Colonic mucosa (tissue), 4 donors: ENCODE measurements around the gene MTFMT. TPM values are rescaled to one million over a fixed set of nuclear protein-coding genes. Genes with fewer than 3 reads are reported as not detected.

Experiments
- DNase-seq: peaks from one replicate; pipeline ENCODE4 v3.0.0-alpha.2; 2020
- H3K27ac ChIP-seq: fragments of 200-600 bp; one replicate; pipeline ENCODE4 v1.8.0; 2021
- H3K27me3 ChIP-seq: fragments of 200-600 bp; one replicate; pipeline ENCODE4 v1.8.0; 2021
- H3K36me3 ChIP-seq: fragments of 200-600 bp; one replicate; pipeline ENCODE4 v1.8.0; 2021
- H3K4me1 ChIP-seq: fragments of 200-600 bp; one replicate; pipeline ENCODE4 v1.8.0; 2021; ENCODE audit warnings: mild to moderate bottlenecking
- H3K4me3 ChIP-seq: fragments of 200-600 bp; one replicate; pipeline ENCODE4 v1.8.0; 2021
- H3K9ac ChIP-seq, 2 donors: one replicate each; pipeline ENCODE4 v1.7.0; 2013; ENCODE audit warnings: control low read depth in 2 of 2, low read depth in 2 of 2, low read length in 2 of 2
- H3K9me3 ChIP-seq: fragments of 200-600 bp; one replicate; pipeline ENCODE4 v1.8.0; 2021
- CTCF ChIP-seq: fragments of 200-600 bp; IDR thresholded peaks from one replicate; pipeline ENCODE4 v1.8.0; 2022; ENCODE audit warnings: antibody characterized with exemption, mild to moderate bottlenecking
- intact Hi-C: fragments of 100-400 bp; cut with DNase I; formaldehyde crosslinking; loops from one replicate; pipeline ENCODE4 v1.14.1; 2022
- total RNA-seq, 2 donors: library from RNA; stranded (reverse); fragmentation: NEBNext Ultra II Directional in 1 of 2; extraction: Animal tissue kit (Norgen Biotek cat#: 25700) in 1 of 2; gene quantifications; one replicate each; pipeline ENCODE4 v1.2.1, GENCODE V29; 2021
- donor health status: healthy.
- donor health status: DM: no; HTN: no; CAD: no.
- donor health status: DM: no; HTN: no; CAD: no.

The MTFMT gene
- total RNA-seq, 2 donors from 2014 or later: 22.1 to 25.9 TPM

DNA sequence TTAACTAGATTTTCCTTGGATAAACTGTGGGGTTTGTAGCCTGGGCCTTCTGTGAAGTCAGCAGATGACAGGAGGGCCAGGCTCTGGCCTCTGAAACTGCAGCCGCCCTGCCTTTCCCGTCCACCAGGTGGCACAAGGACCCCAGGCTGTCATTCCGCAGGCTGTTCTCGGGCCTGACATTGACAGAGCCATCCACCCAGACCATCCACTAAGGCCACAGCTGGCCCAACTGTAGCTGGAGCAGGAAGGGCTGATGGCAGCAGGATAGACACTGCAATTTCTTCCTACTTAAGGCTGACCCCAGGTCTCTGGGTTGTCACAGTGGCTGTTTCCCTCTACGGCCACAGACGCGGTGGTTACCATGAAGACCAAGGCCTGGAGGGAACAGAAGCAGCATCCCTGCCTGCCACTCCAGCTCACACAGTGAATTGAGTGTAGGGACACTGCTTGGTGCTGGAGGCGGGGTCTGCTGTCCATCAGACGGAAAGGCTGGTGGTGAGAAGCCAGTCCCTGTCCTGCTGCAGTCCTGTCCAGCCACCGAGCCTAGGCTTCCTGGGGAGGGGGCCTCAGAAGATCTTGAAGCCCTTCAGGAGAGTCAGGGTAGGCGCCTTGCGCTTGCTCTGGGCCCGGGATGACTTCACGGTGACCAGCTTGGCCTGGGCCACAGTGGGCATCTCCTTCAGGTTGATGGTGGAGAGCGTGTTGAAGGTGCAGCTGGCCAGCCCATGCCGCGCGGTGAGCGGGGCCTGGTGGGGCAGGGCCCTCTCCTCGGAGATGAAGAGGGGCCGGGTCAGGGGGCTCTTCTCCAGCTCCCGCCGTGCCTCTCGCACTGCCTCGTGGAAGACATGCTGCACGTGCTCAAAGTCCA is 25.1 kb upstream of the MTFMT start:
- Histone ChIP-seq H3K27me3 (no peaks in the 10 kb centered on the region), H3K4me3 (no peak overlapping the region), H3K36me3 (no peaks in the 10 kb centered on the region), H3K9me3 (no peaks in the 10 kb centered on the region), H3K9ac (no peak overlapping the region), H3K27ac (peak overlapping the region; percentile 36), H3K4me1 (peaks cover 15% of the 10 kb centered on the region)
- TF ChIP-seq CTCF: peak; percentile 94
- DNase-seq: peak; percentile 78
- intact Hi-C loops: loop anchor here (2.0 to 10.0 kb wide), 2 partner anchors 46 to 130 kb away; partner anchors contain the start of gene CLPX

DNA sequence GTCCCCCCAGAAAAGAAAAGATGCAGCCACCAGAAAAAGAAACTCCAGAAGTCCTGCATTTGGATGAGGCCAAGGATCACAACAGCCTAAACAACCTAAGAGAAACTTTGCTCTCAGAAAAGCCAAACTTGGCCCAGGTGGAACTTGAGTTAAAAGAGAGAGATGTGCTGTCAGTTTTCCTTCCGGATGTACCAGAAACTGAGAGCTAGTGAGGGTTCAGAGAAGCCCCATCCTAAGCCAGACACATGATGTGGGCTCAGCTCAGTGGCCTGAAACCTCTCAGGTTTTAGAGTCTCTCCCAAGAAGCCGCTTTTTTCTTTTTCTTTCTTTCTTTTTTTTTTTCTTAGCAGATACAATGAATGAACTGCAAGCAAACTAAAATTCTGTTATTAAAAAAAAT is 23.5 kb upstream of the MTFMT start:
- H3K9me3 ChIP-seq: no peaks in the 10 kb centered on the region
- no peaks in the 10 kb centered on the region for H3K27me3 ChIP-seq
- no peaks in the 10 kb centered on the region for H3K36me3 ChIP-seq
- no peak overlapping the region for H3K27ac ChIP-seq
- no peak for DNase-seq
- H3K4me1 ChIP-seq: peaks cover 19% of the 10 kb centered on the region
- no peak for TF ChIP-seq CTCF
- H3K4me3 ChIP-seq: no peak overlapping the region
- H3K9ac ChIP-seq: no peak overlapping the region
- intact Hi-C loops: loop anchor here (10.0 kb wide), 1 partner anchor 132 kb away; the partner anchor contains the start of gene CLPX

GRCh38 chr15:65051266-65051665 is 21.8 kb upstream of the MTFMT start:
- Histone ChIP-seq H3K4me3 (no peak overlapping the region), H3K27ac (no peak overlapping the region), H3K4me1 (peaks cover 19% of the 10 kb centered on the region), H3K36me3 (no peaks in the 10 kb centered on the region), H3K9ac (peak overlapping the region in 1 of 2 donors; percentile 36), H3K27me3 (no peaks in the 10 kb centered on the region), H3K9me3 (no peaks in the 10 kb centered on the region)
- no peak for TF ChIP-seq CTCF
- no peak for DNase-seq
- intact Hi-C loops: loop anchor here (10.0 kb wide), 1 partner anchor 134 kb away; the partner anchor contains the start of gene CLPX

DNA sequence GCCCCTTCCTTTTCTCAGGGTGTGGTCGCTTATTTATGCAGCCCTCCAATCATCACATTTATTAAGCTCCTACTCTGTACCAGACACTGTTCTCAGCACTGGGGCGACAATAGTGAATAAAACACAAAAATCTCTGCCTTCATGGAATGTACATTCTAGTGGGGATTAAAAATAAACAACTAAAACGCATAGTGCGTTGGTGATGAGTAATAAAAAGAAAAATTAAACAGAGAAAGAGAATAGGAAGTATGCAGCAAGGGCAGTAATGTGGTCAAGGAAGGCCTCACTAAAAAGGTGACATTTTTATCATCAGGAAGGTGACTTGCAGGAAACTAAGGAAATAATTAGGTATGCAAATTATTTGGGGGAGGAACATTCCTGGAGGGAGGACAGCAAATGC is 20.8 kb upstream of the MTFMT start:
- TF ChIP-seq CTCF: no peak
- DNase-seq: no peak
- Histone ChIP-seq H3K27me3 (no peaks in the 10 kb centered on the region), H3K27ac (no peak overlapping the region), H3K9ac (no peak overlapping the region), H3K9me3 (no peaks in the 10 kb centered on the region), H3K4me3 (no peak overlapping the region), H3K36me3 (no peaks in the 10 kb centered on the region), H3K4me1 (peaks cover 19% of the 10 kb centered on the region)
- intact Hi-C loops: loop anchor here (10.0 kb wide), 1 partner anchor 135 kb away; the partner anchor contains the start of gene CLPX

GRCh38 chr15:65049418-65049840 is 20.0 kb upstream of the MTFMT start:
- TF ChIP-seq CTCF: no peak

More at GRCh38 chr15:65049418-65049840, 20.0 kb upstream of the MTFMT start:
- peaks cover 11% of the 10 kb centered on the region for H3K4me1 ChIP-seq
- H3K9ac ChIP-seq: peak overlapping the region in 1 of 2 donors; percentile 42
- H3K27ac ChIP-seq: no peak overlapping the region
- H3K9me3 ChIP-seq: no peaks in the 10 kb centered on the region
- peak; percentile 88 for DNase-seq
- intact Hi-C loops: no loop called here
- H3K4me3 ChIP-seq: peak overlapping the region; percentile 21
- no peaks in the 10 kb centered on the region for H3K36me3 ChIP-seq
- H3K27me3 ChIP-seq: no peaks in the 10 kb centered on the region
